HL-60/S4 treated with retinoic acid at 250 ng/mL for 4 days and 3 days (cell line): Measurements from ENCODE around the gene TTC13.
"Not testable (repeated sequence)": the region's sequence is repeated elsewhere in the genome, so short reads cannot be mapped to it uniquely, and the experiment has no call there.

ENCODE experiments used
- in situ Hi-C: fragments of 300-500 bp; cut with MboI; formaldehyde crosslinking; loops from 2 replicates; pipeline ENCODE4 v1.7.0; 2022; ENCODE audit warnings: low sequenced_read_pairs

Gene TTC13

GRCh38 chr1:230978491-230979388, at the start of gene TTC13, which contains the start of gene ARV1:
Gene TTC13 (minus strand): TSS chr1:230978861. CDS start chr1:230978830, 31 bp downstream.
Gene ARV1 (plus strand): TSS chr1:230979094. CDS start chr1:230979106, 12 bp downstream.
- in situ Hi-C loops, result no loop called here

- in situ Hi-C loops, result no loop called here
These were observed 49.3 kb upstream of the TTC13 start for GRCh38 chr1:231027971-231028370.

- in situ Hi-C loops, result no loop called here
These were observed 48.7 kb upstream of the TTC13 start for GRCh38 chr1:231027136-231027925.

- in situ Hi-C loops, result no loop called here
These were observed 47.9 kb upstream of the TTC13 start for GRCh38 chr1:231026576-231026975.

- in situ Hi-C loops, result no loop called here
These were observed 44.5 kb upstream of the TTC13 start for GRCh38 chr1:231023150-231023549.

GRCh38 chr1:231022543-231022942, 43.9 kb upstream of the TTC13 start:
- in situ Hi-C loops, result not testable (repeated sequence)

- in situ Hi-C loops, result no loop called here
These were observed 42.9 kb upstream of the TTC13 start for GRCh38 chr1:231021540-231022031.

- in situ Hi-C loops, result no loop called here
These were observed 42.2 kb upstream of the TTC13 start for GRCh38 chr1:231020816-231021215.

- in situ Hi-C loops, result no loop called here
These were observed 41.5 kb upstream of the TTC13 start for GRCh38 chr1:231020139-231020601.

- in situ Hi-C loops, result no loop called here
These were observed 41.0 kb upstream of the TTC13 start for GRCh38 chr1:231019711-231020110.

- in situ Hi-C loops, result no loop called here
These were observed 38.3 kb upstream of the TTC13 start for GRCh38 chr1:231016966-231017365.

GRCh38 chr1:231016234-231016633, 37.6 kb upstream of the TTC13 start:
- in situ Hi-C loops, result no loop called here

- in situ Hi-C loops, result no loop called here
These were observed 34.8 kb upstream of the TTC13 start for GRCh38 chr1:231013391-231014015.

- in situ Hi-C loops, result no loop called here
These were observed 33.3 kb upstream of the TTC13 start for GRCh38 chr1:231011963-231012362.

- in situ Hi-C loops, result no loop called here
These were observed 32.7 kb upstream of the TTC13 start for GRCh38 chr1:231011360-231011759.

GRCh38 chr1:231007535-231007934, 28.9 kb upstream of the TTC13 start:
- in situ Hi-C loops, result not testable (repeated sequence)

GRCh38 chr1:231001892-231002291, 23.2 kb upstream of the TTC13 start:
- in situ Hi-C loops, result no loop called here

GRCh38 chr1:231000639-231001038, 22.0 kb upstream of the TTC13 start:
- in situ Hi-C loops, result no loop called here

- in situ Hi-C loops, result no loop called here
These were observed 21.5 kb upstream of the TTC13 start for GRCh38 chr1:231000201-231000600.

- in situ Hi-C loops, result no loop called here
These were observed 16.2 kb upstream of the TTC13 start for GRCh38 chr1:230994860-230995259.
